Measurements from ENCODE around the gene HJV. TPM values are rescaled to one million over a fixed set of nuclear protein-coding genes. Genes with fewer than 3 reads are reported as not detected.

HJV gene
- total RNA-seq, 1 donor from 2014 or later, result not detected

DNA sequence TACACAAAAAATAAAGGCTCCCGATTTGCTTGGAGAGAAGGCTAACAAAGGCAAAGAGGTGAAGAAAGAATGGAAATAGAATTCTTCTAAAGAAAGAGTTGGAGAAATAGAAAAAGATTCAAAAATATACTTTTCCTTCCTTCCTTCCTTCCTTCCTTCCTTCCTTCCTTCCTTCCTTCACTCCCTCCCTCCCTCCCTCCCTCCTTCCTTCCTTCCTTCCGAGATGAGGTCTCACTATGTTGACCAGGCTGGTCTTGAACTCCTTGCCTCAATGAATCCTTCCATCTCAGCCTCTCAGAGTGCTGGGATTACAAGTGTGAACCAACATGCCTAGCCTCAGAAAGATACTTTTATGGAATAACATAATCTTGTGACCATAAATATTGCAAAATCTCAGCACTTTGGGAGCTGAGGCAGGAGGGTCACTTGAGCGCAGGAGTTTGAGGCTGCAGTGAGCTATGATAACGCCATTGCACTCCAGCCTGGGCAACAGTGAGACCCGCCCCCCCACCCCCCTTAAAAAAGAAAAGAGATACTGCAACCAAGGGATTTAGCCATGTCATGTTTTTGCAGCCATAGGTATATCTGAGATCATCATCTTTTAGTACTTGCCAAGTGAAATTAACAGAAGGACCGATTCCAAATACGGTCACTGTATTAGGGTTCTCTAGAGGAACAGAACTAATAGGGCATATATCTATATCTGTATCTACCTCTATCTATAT, 1.0 kb upstream of the HJV start:
- intact Hi-C loops (cut with micrococcal nuclease), result no loop called here

DNA sequence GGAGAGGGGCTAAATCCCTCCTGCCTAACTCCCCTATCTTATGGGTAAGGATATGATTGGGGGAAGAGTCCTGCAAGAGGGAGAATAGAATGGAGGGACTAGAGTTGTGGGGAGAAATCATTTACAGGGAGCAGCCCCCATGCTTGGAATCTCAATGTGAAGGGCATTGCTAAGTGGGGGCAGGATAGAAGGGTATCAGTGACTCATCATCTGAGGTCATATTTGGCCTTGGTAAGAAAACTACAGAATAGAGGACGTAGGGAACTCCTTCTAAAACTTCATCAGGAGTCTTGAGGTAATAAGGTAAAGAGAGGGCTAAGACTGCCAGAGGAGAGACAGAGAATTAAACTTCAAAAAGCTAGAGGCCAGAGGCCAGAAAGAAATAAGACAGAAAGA, 487 bp downstream of the HJV start:
- intact Hi-C loops (cut with micrococcal nuclease), result no loop called here

DNA sequence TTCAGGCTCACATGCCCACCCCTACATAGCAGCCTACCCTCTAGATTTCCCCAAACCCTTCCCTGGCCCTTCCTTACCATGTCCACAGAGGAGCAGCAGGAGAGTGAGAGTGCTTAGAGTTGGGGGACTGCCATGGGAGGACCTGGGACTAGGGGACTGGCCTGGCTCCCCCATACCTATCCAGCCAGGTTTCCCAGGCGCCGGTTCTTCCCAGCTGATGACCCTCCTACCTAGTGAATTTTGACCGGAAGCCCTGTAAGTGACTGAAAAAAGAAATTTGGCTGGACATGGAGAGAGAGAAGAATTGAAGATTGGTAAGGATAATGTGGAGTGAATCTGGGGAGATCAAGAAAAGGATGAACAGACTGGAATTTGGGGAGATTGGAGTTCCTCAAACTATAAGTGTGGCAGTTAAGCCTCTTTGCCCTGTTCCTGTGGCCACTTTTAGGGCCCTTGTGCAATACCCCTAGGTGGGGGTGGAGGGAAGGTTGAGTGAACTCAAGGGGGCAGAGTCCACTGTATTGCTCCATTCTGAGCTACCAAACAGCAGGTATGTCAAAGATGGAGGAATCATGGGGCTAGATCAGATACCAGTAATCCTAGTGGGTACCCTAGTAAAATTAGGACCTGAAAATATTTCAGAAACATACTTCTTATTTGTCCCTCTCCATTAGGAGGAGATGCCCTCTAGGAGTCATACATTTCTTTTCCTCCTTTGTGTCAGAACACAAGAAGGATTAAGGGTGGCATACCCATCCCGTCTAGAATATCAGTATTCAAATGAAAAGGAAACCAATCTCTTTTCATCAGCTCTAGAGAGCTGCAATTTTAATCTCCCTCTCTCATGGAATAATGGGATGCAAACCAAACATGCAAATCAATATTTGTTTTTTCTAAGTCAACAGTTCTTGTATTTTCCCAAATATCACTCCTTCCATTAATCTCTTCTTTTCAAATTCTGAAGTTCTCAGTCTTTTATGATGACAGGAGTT, 1.2 kb downstream of the HJV start:
- intact Hi-C loops (cut with micrococcal nuclease), result no loop called here

DNA sequence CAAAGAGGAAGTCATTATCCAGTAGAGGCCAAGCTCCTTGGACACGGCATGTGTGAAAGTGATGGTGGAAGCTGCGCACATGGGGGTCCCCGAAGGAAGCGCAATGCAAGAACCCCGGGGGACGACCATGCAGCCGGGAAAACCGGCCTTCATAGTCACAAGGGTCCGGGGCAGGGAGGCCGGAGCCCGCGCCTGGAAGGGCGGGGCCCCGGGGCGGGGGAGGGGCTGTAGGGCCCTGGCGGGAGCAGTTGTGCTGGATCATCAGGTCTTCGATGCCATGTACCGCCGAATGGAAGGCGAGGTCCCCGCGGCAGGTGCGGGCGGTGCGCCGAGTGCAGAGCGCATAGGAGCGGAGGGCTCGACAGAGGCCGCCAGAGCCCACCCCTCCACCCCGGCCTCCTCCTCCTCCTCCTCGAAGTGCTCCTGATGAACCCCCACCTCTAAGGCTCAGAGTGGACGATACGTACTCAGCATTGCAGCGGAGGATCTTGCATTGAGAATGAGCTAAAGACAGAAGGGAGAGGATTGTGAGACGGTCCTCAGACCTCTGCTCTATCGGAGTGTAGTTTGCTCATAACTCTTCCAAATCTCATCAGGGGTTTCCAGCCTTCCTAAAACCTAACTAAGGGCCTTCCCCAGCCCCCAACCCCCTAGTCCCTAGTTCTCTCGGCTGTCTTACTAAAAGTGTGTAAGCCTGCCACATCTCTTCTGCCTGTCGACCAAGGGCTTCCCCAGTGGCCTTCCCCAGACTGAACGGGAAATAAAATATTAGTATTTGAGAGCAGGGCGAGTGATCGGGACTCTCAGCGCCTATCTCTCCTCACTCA, 2.1 kb downstream of the HJV start:
- intact Hi-C loops (cut with micrococcal nuclease), result no loop called here

GRCh38 chr1:146016891-146017290, 4.6 kb downstream of the HJV start:
- intact Hi-C loops (cut with micrococcal nuclease), result no loop called here

GRCh38 chr1:146013559-146013922, 8.0 kb downstream of the HJV start:
- intact Hi-C loops (cut with micrococcal nuclease), result no loop called here

DNA sequence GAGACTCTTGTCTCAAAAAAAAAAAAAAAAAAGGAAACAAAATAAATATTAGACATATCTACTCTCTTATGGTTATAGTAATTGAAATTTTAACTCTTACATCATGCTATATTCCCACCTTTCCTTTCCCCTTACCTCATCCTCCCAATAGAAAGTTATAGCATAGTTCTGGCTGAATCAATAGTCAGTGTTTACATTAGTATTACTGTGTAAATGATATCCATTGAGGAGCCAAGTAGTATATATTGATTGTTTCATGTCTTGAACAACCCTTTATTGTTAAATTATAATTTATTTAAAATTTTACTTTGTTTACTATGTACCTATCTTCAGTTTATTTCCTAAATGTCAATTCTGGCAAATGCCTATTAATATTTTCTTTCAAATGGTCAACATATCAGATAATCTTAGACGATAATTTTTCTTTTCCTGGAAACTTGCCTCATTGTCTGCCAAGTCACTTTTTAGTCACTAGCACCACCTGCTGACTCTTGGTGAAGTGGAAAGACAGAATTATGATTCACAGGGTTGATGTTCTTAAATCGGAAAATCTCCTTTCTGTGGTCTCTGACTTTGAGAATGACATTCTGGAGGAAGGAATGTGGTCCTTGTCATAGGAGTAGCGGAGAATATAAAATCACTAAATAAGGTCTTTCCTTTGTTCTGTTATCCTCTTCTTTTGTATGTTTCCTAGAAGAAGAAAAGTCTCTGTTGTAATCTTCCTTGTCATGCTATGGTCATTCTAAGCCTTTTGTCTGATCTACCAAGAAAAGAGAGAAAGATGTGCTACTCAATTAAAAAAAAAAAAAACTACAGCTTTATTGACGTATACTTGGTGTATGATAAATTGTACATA, 8.6 kb downstream of the HJV start:
- intact Hi-C loops (cut with micrococcal nuclease), result no loop called here

DNA sequence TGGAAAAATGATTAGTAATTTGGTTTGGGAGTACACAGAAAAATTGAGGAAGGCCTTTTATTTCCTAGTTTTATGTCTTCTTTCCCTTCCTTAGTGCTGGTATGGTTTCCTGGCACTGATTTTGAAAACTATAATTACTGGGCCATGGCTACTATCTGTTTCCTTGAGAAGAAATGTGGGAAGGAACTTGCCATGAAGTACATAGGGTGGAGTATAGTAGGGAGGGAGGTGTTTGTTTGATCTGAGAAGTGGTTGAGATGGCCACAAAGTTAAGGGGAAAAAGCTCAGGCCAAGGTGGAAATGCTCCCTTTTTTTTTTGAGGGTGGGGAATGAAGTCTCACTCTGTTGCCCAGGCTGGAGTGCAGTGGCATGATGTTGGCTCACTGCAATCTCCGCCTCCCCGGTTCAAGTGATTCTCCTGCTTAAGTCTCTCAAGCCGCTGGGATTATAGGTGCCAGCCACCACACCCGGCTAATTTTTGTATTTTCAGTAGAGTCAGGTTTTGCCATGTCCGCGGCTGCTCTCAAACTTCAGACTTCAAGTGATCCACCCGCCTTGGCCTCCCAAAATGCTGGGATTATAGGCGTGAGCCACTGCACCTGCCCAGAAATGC, 11.3 kb downstream of the HJV start:
- intact Hi-C loops (cut with micrococcal nuclease), result no loop called here

GRCh38 chr1:146007489-146008133, 13.9 kb downstream of the HJV start:
- intact Hi-C loops (cut with micrococcal nuclease), result loop anchor here (1.0 kb wide), 3 partner anchors 11 to 161 kb away; partner anchors contain the start of gene TXNIP

- intact Hi-C loops (cut with micrococcal nuclease), result no loop called here
Measured at GRCh38 chr1:146001709-146002108, 19.8 kb downstream of the HJV start.

GRCh38 chr1:145999321-146000024, 22.1 kb downstream of the HJV start:
- intact Hi-C loops (cut with micrococcal nuclease), result no loop called here

GRCh38 chr1:145997718-145998023, 23.9 kb downstream of the HJV start:
- intact Hi-C loops (cut with micrococcal nuclease), result loop anchor here (1.0 to 2.0 kb wide), 4 partner anchors 39 to 79 kb away; partner anchors contain the start of genes PEX11B and RBM8A

DNA sequence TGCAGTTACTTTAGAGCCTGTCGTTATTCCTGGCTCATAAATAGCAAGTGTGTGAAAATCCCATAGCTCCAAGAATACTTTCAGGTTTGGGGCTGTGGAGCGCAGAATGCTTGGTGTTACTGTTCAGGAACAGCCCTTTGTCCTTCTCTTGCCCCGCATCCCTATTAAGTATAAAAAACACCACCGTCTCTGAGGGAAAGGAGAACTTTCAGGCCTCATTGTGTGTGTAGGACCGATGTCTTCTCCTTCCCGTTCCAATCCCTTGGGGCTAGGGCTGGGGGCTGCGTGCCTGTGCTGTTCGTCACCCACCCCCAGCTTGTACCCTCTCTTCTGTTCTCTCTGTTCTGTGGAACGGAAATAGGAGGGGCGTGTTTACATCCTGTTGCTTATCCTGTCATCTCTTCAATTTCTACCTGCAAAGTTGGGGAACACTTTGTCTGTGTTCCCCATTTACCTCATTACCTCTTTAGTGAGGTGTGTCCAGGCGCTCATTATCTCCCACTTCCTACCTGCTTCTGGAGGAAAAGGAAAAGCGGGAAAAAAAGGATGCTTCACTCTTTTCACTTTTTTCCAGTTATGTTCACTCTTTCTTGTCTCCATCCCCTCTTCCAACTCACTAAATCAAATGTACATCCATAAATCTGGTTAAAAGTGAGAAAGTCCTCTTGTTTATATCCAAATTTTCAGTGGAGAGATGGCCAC, 24.4 kb downstream of the HJV start:
- intact Hi-C loops (cut with micrococcal nuclease), result loop anchor here (1.0 to 2.0 kb wide), 4 partner anchors 40 to 78 kb away; partner anchors contain the start of genes PEX11B and RBM8A

- intact Hi-C loops (cut with micrococcal nuclease), result loop anchor here (1.0 to 2.0 kb wide), 6 partner anchors 11 to 78 kb away; partner anchors contain the start of genes PEX11B and RBM8A
Measured at GRCh38 chr1:145996433-145997015, 25.0 kb downstream of the HJV start, which contains the start of gene TXNIP. Gene TXNIP, minus strand, starts transcription at chr1:145996579. Its CDS starts 313 bp downstream, at chr1:145996266.

DNA sequence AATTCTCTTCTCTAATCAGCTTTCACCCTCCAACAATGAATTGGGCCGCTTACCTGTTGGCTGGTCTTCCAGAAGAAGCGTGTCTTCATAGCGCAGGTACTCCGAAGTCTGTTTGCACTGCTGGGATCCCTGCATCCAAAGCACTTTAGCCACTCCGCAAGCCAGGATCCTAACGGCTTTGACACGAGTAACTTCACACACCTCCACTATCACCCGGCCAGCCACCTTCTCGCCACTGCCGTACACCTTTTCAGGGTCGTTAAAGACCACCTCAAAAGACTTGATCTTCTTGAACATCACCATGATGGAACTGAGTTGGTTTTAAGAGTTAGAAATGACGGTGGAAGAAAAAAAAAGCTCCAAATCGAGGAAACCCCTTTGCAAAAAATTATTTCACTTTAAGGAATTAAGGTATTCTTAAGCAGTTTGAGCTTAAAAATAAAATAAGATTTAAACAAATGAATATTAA, 25.5 kb downstream of the HJV start:
- intact Hi-C loops (cut with micrococcal nuclease), result loop anchor here (1.0 to 2.0 kb wide), 5 partner anchors 11 to 77 kb away; partner anchors contain the start of gene PEX11B

GRCh38 chr1:145995148-145995881, 26.2 kb downstream of the HJV start:
- intact Hi-C loops (cut with micrococcal nuclease), result no loop called here

All from T-helper 2 cell treated with Interferon-gamma antibody and Interleukin-4, amounts not matched to agents 100 ng/mL and 5 ng/mL, for 36 hours (primary cell).